Epithelial cell of prostate (primary cell): ENCODE data around the gene OR6A2.
"Not testable (repeated sequence)": the region's sequence is repeated elsewhere in the genome, so short reads cannot be mapped to it uniquely, and the experiment has no call there.

ENCODE experiments used
- DNase-seq: peaks from one replicate; pipeline ENCODE4 v3.0.0-alpha.2; 2011; ENCODE audit warnings: low read depth, low spot score
- H3K27ac ChIP-seq: fragments of 450-650 bp; 2 replicates; pipeline ENCODE4 v1.5.1; 2017; ENCODE audit warnings: mild to moderate bottlenecking

The OR6A2 gene

GRCh38 chr11:6799402-6799801 is at the start of gene OR6A2:
TSS of gene OR6A2 (minus strand) at chr11:6799689. CDS start at chr11:6795708, 3,981 bp downstream.
- no peak for DNase-seq

GRCh38 chr11:6845383-6845782 is 45.9 kb upstream of the OR6A2 start, which contains the start of gene OR10A5:
TSS of gene OR10A5 (plus strand) at chr11:6845683. CDS start at chr11:6845683, 0 bp downstream.
- no peak for DNase-seq
- H3K27ac ChIP-seq = no peak within 1 kb of the TSS

More at GRCh38 chr11:6799402-6799801, at the start of gene OR6A2:
- H3K27ac ChIP-seq = no peak within 1 kb of the TSS

GRCh38 chr11:6844356-6844755 is 44.9 kb upstream of the OR6A2 start:
- no peak overlapping the region for H3K27ac ChIP-seq
- DNase-seq = no peak

GRCh38 chr11:6843670-6844069 is 44.2 kb upstream of the OR6A2 start:
- H3K27ac ChIP-seq = no peak overlapping the region
- no peak for DNase-seq

GRCh38 chr11:6841694-6842093 is 42.2 kb upstream of the OR6A2 start:
- no peak for DNase-seq
- H3K27ac ChIP-seq = no peak overlapping the region

- no peak for DNase-seq
- no peak overlapping the region for H3K27ac ChIP-seq
Observed at GRCh38 chr11:6834021-6834420, 34.5 kb upstream of the OR6A2 start.

GRCh38 chr11:6833356-6833755 is 33.9 kb upstream of the OR6A2 start:
- no peak for DNase-seq
- H3K27ac ChIP-seq = no peak overlapping the region

- DNase-seq = no peak
- H3K27ac ChIP-seq = no peak overlapping the region
Observed at GRCh38 chr11:6828103-6828502, 28.6 kb upstream of the OR6A2 start.

- DNase-seq = no peak
Observed at GRCh38 chr11:6825231-6825744, 25.8 kb upstream of the OR6A2 start.

GRCh38 chr11:6824136-6824823 is 24.8 kb upstream of the OR6A2 start:
- DNase-seq = no peak

More at GRCh38 chr11:6825231-6825744, 25.8 kb upstream of the OR6A2 start:
- no peak overlapping the region for H3K27ac ChIP-seq

GRCh38 chr11:6818967-6819366 is 19.5 kb upstream of the OR6A2 start:
- H3K27ac ChIP-seq = no peak overlapping the region
- DNase-seq = no peak

More at GRCh38 chr11:6824136-6824823, 24.8 kb upstream of the OR6A2 start:
- no peak overlapping the region for H3K27ac ChIP-seq

GRCh38 chr11:6817694-6818093 is 18.2 kb upstream of the OR6A2 start:
- H3K27ac ChIP-seq = no peak overlapping the region
- DNase-seq = no peak

GRCh38 chr11:6813656-6814055 is 14.2 kb upstream of the OR6A2 start:
- DNase-seq = no peak

GRCh38 chr11:6812390-6813005 is 13.0 kb upstream of the OR6A2 start:
- no peak overlapping the region for H3K27ac ChIP-seq
- DNase-seq = no peak

More at GRCh38 chr11:6813656-6814055, 14.2 kb upstream of the OR6A2 start:
- H3K27ac ChIP-seq = no peak overlapping the region

GRCh38 chr11:6801075-6801474 is 1.6 kb upstream of the OR6A2 start:
- not testable (repeated sequence) for H3K27ac ChIP-seq, DNase-seq

GRCh38 chr11:6794639-6795038 is 4.8 kb downstream of the OR6A2 start:
- DNase-seq = no peak
- H3K27ac ChIP-seq = no peak overlapping the region

GRCh38 chr11:6790546-6790945 is 8.9 kb downstream of the OR6A2 start:
- no peak overlapping the region for H3K27ac ChIP-seq

GRCh38 chr11:6782720-6783119 is 16.8 kb downstream of the OR6A2 start, which contains the start of gene OR2AG1:
TSS of gene OR2AG1 (plus strand) at chr11:6783020. CDS start at chr11:6785038, 2,018 bp downstream.
- H3K27ac ChIP-seq = no peak within 1 kb of the TSS
- no peak for DNase-seq

More at GRCh38 chr11:6790546-6790945, 8.9 kb downstream of the OR6A2 start:
- DNase-seq = no peak

- no peak for DNase-seq
Observed at GRCh38 chr11:6780829-6781228, 18.7 kb downstream of the OR6A2 start.

GRCh38 chr11:6778518-6778917 is 21.0 kb downstream of the OR6A2 start:
- no peak for DNase-seq

More at GRCh38 chr11:6780829-6781228, 18.7 kb downstream of the OR6A2 start:
- H3K27ac ChIP-seq = no peak overlapping the region

More at GRCh38 chr11:6778518-6778917, 21.0 kb downstream of the OR6A2 start:
- no peak overlapping the region for H3K27ac ChIP-seq
